Measurements from ENCODE around the gene OR10A3. TPM values are rescaled to one million over a fixed set of nuclear protein-coding genes. Genes with fewer than 3 reads are reported as not detected.

OR10A3 gene
- total RNA-seq, 4 donors from 2014 or later, result not detected

DNA sequence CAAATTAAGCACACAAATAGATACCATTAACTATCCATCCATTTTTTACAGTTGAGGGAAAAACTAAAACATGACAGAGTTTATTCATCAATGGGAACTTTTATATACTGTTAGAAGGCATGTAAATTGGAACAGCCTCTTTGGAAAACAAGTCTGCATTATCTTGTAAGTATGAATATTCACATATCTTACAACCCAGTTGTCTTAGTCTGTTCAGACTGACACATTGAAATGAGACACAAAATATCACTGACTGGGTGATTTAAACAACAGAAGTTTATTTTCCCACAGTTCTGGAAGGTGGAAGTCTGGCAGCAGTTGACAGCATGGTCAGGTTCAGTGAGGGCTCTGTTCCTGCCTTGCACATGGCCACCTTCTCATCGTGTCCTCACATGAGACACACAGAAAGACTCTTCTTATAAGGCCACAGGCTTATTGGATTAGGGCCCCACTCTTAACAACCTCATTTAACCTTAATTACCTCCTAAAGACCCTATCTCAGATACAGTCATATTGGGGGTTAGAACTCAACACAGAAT, 40.2 kb upstream of the OR10A3 start:
- Histone ChIP-seq H3K9me3 (no peaks in the 10 kb centered on the region), H3K36me3 (no peaks in the 10 kb centered on the region), H3K27me3 (no peaks in the 10 kb centered on the region), H3K4me1 (peaks cover 0 to 15% (median 4%) of the 10 kb centered on the region in 4 donors), H3K4me3 (no peak overlapping the region), H3K27ac (no peak overlapping the region)
- WGBS, 2 donors, result 60 to 79% methylated on average over 1 of the region's 1 CpG
- no peak for DNase-seq (ENCODE audit: low spot score in 2 of 2)
- TF ChIP-seq EP300 (IDR thresholded peaks at IDR 0.05), result no peak
- TF ChIP-seq POLR2A (IDR thresholded peaks at IDR 0.05), result no peak
- TF ChIP-seq, protein P1, sequence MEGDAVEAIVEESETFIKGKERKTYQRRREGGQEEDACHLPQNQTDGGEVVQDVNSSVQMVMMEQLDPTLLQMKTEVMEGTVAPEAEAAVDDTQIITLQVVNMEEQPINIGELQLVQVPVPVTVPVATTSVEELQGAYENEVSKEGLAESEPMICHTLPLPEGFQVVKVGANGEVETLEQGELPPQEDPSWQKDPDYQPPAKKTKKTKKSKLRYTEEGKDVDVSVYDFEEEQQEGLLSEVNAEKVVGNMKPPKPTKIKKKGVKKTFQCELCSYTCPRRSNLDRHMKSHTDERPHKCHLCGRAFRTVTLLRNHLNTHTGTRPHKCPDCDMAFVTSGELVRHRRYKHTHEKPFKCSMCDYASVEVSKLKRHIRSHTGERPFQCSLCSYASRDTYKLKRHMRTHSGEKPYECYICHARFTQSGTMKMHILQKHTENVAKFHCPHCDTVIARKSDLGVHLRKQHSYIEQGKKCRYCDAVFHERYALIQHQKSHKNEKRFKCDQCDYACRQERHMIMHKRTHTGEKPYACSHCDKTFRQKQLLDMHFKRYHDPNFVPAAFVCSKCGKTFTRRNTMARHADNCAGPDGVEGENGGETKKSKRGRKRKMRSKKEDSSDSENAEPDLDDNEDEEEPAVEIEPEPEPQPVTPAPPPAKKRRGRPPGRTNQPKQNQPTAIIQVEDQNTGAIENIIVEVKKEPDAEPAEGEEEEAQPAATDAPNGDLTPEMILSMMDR (IDR thresholded peaks at IDR 0.05), result no peak

DNA sequence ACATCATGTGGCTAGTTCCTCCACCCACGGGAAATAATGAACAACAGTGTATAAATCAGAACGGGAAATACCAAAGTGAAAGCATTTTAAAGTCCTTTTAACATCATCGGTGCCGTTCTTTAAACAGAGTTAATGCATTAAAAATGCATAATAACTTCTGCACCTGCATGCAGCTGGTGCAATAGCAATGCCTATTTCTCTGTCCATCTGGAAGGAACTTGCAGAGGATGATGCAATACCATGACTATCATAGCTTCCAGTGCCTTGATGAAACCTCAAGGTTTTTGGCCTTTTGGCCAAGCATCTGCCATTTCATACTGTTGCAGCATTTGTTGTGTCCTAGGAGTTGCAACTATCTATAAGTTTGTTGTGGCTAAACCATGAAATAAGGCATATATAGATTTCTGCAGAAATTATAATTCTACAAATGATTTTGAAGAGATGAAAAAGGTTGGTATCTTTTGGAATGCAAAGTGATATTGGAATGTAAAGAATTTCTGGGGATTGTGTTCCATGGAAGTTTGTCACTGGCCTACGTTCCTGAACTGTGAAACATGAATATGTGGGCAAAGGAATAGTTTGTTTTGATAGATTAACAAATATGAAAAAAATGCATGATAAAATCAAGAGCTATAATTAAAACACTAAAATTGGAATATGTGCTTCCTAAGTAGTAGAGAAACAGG, 35.9 kb upstream of the OR10A3 start:
- Histone ChIP-seq H3K27ac (no peak overlapping the region), H3K36me3 (no peaks in the 10 kb centered on the region), H3K4me1 (peaks cover 0 to 6% (median 0%) of the 10 kb centered on the region in 4 donors), H3K27me3 (no peaks in the 10 kb centered on the region), H3K9me3 (no peaks in the 10 kb centered on the region), H3K4me3 (no peak overlapping the region)
- 45 to 56% methylated on average over 5 of the region's 5 CpGs for WGBS, 2 donors
- TF ChIP-seq POLR2A (IDR thresholded peaks at IDR 0.05), result no peak
- TF ChIP-seq EP300 (IDR thresholded peaks at IDR 0.05), result no peak
- TF ChIP-seq, protein P1 (IDR thresholded peaks at IDR 0.05), result no peak
- DNase-seq (ENCODE audit: low spot score in 2 of 2), result no peak

DNA sequence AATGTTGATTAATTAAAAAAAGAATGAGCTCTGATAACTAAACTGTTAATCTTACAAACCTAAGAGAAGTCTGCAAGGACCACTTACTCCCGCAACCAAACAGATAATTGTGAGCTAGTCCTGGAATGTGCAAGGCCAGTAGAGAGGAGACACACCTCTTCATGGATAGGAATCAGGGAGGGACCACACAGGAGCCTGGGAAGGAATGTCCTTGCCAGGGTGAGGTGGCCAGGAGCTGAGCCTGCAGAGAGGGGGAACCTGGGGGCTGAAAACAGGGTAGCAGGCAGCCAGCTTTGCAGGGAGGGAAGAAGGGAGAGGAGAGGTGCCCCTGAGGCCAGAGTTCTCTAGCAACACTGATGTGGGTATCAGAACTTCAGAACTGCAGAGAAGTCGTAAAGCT, 33.2 kb upstream of the OR10A3 start:
- no peaks in the 10 kb centered on the region for H3K27me3 ChIP-seq
- no peaks in the 10 kb centered on the region for H3K9me3 ChIP-seq
- H3K27ac ChIP-seq, result peak overlapping the region in 3 of 4 donors; percentile 1 to 62 (median 47)
- H3K36me3 ChIP-seq, result no peaks in the 10 kb centered on the region
- WGBS, 2 donors, result 78 to 84% methylated on average over 2 of the region's 2 CpGs
- no peak overlapping the region for H3K4me3 ChIP-seq
- peaks cover 0 to 6% (median 0%) of the 10 kb centered on the region in 4 donors for H3K4me1 ChIP-seq
- DNase-seq (ENCODE audit: low spot score in 2 of 2), result no peak
- TF ChIP-seq POLR2A (IDR thresholded peaks at IDR 0.05), result no peak
- TF ChIP-seq, protein P1 (IDR thresholded peaks at IDR 0.05), result no peak

DNA sequence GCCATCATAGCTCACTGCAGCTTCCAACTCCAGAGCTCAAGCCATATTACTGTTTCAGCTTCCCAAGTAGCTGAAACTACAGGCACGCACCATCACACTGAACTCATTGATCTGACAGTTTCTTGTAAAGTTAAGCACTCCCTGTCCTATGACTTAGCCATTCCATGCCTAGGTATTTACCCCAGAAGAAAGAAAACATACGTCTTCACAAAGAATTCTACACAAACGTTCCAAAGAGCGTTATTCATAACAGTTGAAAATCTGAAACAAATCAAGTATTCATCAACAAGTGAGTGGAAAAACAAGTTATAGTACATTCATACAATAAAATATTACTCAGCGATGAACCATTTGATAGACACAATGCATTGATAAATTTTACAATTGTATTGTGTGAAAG, 31.5 kb upstream of the OR10A3 start:
- H3K27ac ChIP-seq, result peak overlapping the region in 2 of 4 donors; percentile 76 to 80
- TF ChIP-seq POLR2A (IDR thresholded peaks at IDR 0.05) (no peak), EP300 (IDR thresholded peaks at IDR 0.05) (peak in 1 of 2 donors; percentile 58)
- TF ChIP-seq, protein P1 (IDR thresholded peaks at IDR 0.05), result no peak
- no peaks in the 10 kb centered on the region for H3K27me3 ChIP-seq
- no peak for DNase-seq (ENCODE audit: low spot score in 2 of 2)
- 50 to 58% methylated on average over 5 of the region's 5 CpGs for WGBS, 2 donors
- H3K9me3 ChIP-seq, result no peaks in the 10 kb centered on the region
- H3K36me3 ChIP-seq, result no peaks in the 10 kb centered on the region
- H3K4me1 ChIP-seq, result peaks cover 0 to 6% (median 0%) of the 10 kb centered on the region in 4 donors
- H3K4me3 ChIP-seq, result no peak overlapping the region

DNA sequence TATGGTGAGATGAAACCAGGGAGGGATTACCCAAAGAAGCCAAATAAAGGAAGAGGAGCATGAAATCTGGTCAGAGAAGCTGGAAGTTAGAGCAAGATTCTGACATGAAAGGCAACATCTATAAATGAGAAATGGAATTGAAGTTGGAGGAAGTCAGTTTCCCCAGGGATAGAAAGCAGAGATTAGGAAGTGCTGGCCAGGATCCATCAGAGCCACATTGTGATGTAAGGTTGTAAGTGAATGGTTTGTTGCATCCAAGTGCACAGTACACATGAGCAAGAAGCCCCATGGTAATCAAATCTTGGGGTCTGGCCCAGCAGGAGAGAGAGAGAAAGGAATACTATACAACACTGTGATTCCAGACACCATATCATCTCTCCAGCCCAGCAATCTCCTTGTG, 30.3 kb upstream of the OR10A3 start:
- TF ChIP-seq POLR2A (IDR thresholded peaks at IDR 0.05) (no peak), EP300 (IDR thresholded peaks at IDR 0.05) (no peak)
- TF ChIP-seq, protein P1 (IDR thresholded peaks at IDR 0.05), result no peak
- Histone ChIP-seq H3K4me1 (no peaks in the 10 kb centered on the region), H3K9me3 (no peaks in the 10 kb centered on the region), H3K36me3 (no peaks in the 10 kb centered on the region), H3K4me3 (no peak overlapping the region), H3K27ac (peak overlapping the region; percentile 10 to 80 (median 65)), H3K27me3 (no peaks in the 10 kb centered on the region)
- no peak for DNase-seq (ENCODE audit: low spot score in 2 of 2)
